AG08395 (cell line): ENCODE data around the gene TMED5.
"Not testable (repeated sequence)": the region's sequence is repeated elsewhere in the genome, so short reads cannot be mapped to it uniquely, and the experiment has no call there.

Experiments used
- DNase-seq: peaks from one replicate; pipeline ENCODE4 v3.0.0; 2012; ENCODE audit warnings: mixed read lengths, low spot score

TMED5 gene

DNA sequence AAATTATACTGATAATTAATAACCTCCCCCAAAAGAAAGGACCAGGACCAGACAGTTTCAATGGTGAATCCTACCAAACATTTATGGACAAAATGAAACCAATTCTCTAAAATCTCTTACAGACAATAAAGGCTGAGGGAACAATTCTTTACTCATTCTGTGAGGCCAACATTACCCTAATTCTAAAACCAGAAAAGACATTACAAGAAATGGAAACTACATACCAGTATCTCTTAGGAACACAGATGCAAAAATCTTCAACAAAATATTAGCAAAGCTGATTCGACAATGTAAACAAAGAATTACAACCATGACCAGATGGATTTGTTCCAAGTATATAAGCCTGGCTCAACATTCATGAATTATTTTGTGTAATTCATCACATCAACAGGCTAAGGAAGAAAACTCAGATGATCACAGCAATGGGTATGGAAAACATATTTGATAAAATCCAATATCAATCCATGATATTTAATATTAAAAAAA lies 8.6 kb downstream of the TMED5 start:
- no peak for DNase-seq

GRCh38 chr1:93170141-93170678 lies 10.0 kb downstream of the TMED5 start:
- DNase-seq = not testable (repeated sequence)

DNA sequence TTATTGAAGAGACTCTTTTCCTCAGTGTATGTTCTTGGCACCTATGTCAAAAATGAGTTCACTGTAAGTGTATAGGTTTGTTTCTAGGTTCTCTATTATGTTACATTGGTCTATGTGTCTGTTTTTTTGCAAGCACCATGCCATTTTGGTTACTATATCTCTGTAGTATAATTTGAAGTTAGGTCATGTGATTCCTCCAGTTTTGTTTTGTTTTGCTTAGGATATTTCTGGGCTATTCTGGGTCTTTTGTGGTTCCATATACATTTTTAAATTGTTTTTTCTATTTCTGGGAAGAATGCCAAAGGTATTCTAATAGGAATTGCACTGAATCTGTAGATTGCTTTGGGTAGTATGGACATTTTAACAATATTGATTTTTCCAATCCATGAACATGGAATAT lies 13.2 kb downstream of the TMED5 start:
- DNase-seq = no peak

- not testable (repeated sequence) for DNase-seq
These were observed 14.3 kb downstream of the TMED5 start for GRCh38 chr1:93165895-93166294.

- no peak for DNase-seq
These were observed 15.4 kb downstream of the TMED5 start for GRCh38 chr1:93164816-93165215.

- not testable (repeated sequence) for DNase-seq
These were observed 16.9 kb downstream of the TMED5 start for GRCh38 chr1:93163314-93163713.

DNA sequence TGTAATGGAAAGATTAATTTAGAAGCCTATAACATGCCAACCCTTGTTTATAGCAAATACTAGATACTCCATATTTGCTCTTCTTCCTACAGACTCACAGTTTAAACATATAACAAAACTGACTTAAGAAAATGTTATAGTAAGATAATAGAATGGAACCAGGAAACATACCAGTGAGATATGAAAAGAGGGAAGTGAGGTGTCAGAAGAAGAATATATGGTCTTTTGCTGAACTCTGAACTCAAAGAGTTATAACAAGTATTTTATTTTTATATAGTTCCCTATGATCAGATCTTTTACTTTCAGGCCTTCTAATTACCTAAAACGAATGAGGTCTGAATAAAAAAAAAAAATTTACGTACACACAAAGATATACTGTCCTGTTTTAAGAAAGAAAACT lies 20.9 kb downstream of the TMED5 start:
- DNase-seq = no peak

DNA sequence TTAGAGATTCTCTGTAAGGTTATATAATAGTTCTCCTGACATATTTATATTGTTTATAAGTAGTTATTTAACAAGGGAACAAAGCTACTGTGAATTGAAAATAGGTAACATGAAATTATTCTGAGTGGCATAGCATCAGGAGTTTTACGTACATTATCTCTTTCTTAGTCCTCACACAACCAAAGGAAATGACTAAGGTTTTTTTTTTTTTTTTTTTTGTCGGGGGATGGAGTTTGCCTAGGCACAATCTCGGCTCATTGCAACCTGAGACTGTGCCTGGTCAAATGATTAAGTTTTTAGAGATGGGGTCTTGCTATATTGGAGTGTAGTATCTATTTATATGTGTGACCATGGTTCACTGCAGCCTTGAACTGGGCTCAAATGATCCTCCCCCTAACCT lies 24.9 kb downstream of the TMED5 start:
- DNase-seq = no peak

GRCh38 chr1:93154898-93155297 lies 25.3 kb downstream of the TMED5 start:
- no peak for DNase-seq

DNA sequence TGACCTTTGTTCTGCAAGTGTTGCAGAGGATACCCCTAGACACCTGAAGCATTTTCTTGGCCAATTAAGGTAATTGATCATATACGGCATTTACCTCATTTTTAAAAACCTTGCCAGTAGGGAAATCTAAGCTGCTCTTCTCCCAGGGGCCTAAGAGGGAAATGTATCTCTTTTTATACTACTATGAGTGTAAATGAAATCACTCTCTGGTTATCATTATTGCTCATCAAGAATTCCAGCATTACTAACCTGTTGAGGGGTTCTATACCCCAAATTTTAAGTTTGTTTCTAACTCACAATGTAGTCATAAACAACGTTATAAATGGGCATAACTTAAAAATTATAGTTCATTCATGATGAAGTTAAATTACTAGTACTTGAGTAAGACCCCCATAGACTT lies 27.4 kb downstream of the TMED5 start:
- DNase-seq = no peak

DNA sequence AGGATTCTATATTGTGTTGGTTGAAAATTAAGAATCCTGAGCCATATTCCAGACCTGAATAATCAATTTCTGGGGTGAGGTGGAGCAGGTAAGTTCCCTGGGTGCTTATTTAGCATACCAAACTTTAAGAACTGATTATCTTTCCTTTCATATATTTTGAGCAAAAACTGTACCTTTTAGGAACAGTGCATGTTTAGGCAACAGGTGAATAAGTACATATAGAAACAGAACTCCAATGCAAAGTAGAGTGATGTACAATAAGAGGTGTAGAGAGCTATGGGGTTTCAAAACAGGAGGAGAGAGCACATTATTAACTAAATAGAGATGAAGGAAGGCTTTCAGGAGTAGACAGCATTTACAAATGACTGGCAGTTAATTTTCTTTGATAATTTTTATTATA lies 28.7 kb downstream of the TMED5 start:
- no peak for DNase-seq

DNA sequence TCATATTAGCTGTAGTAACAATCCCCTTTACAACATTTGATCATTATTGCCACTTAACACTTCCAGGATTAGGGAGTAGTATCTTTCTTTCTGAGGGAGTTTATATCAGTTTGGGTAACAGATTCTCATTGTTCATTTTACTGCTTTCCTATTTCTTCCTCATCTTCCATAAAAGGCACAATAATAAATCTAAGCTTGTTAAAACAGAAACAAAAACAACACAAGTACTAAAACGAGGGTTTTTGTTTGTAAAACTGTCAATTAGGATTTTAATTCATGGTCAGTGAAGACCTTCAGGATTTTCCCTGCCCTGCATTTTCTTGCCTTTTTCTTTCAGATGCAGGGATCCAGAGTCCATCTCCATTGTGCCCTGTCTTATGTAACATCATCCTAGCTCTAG lies 29.5 kb downstream of the TMED5 start:
- DNase-seq = no peak

- peak; percentile 9 for DNase-seq
These were observed 32.2 kb downstream of the TMED5 start for GRCh38 chr1:93148001-93148400.

- no peak for DNase-seq
These were observed 36.4 kb downstream of the TMED5 start for GRCh38 chr1:93143769-93144168.

- DNase-seq = no peak
These were observed 37.1 kb downstream of the TMED5 start for GRCh38 chr1:93143136-93143535.

DNA sequence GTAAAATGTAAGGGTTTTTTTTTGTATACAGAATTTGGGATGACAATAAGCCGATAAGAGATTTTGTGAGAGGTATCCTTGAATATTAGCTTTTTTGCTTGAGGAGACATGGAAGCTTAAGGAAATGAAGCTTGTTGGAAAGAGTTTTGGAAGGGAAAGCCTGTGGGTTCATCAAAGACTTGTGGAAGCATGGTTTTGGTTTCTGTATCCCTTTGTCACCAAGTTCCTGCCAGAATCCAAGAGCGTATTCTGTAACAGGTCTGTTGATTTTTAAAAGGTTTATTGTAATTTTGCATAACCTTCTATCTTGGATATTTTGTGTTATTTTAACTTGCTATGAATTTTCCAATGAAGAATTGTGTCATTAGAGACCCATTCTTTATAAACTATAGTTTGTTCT lies 38.1 kb downstream of the TMED5 start:
- no peak for DNase-seq

GRCh38 chr1:93140106-93140505 lies 40.1 kb downstream of the TMED5 start:
- no peak for DNase-seq

GRCh38 chr1:93137604-93138292 lies 42.5 kb downstream of the TMED5 start:
- DNase-seq = no peak

- no peak for DNase-seq
These were observed 43.8 kb downstream of the TMED5 start for GRCh38 chr1:93136445-93136844.

DNA sequence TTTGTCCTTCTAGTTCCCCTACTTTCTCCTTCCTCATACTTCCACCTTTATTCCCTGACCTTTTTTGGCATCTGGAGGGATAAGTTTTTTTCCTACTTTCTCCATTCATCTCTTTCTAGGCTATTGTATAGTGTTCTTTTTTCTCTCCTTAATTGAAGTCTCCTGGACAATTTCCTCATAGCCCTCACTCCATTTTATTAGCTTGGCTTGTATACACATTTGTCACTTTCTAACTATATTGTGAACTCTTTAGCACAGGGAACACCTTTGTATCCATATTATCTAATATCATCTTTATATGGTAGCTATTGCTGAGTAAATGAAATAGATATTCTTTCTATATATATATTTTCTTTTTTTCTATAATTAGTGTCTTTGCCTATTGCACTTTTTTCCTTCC lies 47.6 kb downstream of the TMED5 start:
- DNase-seq = no peak

- no peak for DNase-seq
These were observed 50.6 kb downstream of the TMED5 start for GRCh38 chr1:93129507-93130099.

- DNase-seq = no peak
These were observed 55.5 kb downstream of the TMED5 start for GRCh38 chr1:93124556-93125355.
